ENCODE measurements around the gene PARG.
"Not testable (repeated sequence)": the region's sequence is repeated elsewhere in the genome, so short reads cannot be mapped to it uniquely, and the experiment has no call there.

- not testable (repeated sequence) for TF ChIP-seq ATF3 (IDR thresholded peaks at IDR 0.05); CTCF (IDR thresholded peaks at IDR 0.05; ENCODE audit: low read depth, low read length, missing input control); MAX (IDR thresholded peaks at IDR 0.05); TAF1 (conservative IDR thresholded peaks at IDR 0.05); YY1 (IDR thresholded peaks at IDR 0.05); FOXA1 (IDR thresholded peaks at IDR 0.05); RAD21 (IDR thresholded peaks at IDR 0.05); REST (IDR thresholded peaks at IDR 0.05); ZBTB33 (IDR thresholded peaks at IDR 0.05); JUND (IDR thresholded peaks at IDR 0.05); HNF4G (IDR thresholded peaks at IDR 0.05)
Observed at GRCh38 chr10:49871462-49871861, 70.4 kb downstream of the PARG start.
